GM23338 (cell line): Measurements from ENCODE around the gene ERC1. TPM values are rescaled to one million over a fixed set of nuclear protein-coding genes. Genes with fewer than 3 reads are reported as not detected.
"Not testable (repeated sequence)": the region's sequence is repeated elsewhere in the genome, so short reads cannot be mapped to it uniquely, and the experiment has no call there.

Source experiments
- ATAC-seq: fragments of 200-7000 bp; cut with Tn5 transposase; 3 replicates; pipeline ENCODE4 v1.9.1; 2020
- DNase-seq: peaks from one replicate; pipeline ENCODE4 v3.0.0-alpha.2; 2015; ENCODE audit warnings: low spot score
- H2AFZ ChIP-seq: fragments of 200-600 bp; sonication (generic); 2 replicates; pipeline ENCODE4 v1.8.0; 2016; ENCODE audit warnings: antibody characterized with exemption, mild to moderate bottlenecking, moderate library complexity
- H3F3A ChIP-seq: fragments of 200-600 bp; sonication (generic); replicated peaks from 2 replicates; pipeline ENCODE4 v1.8.0; 2017; ENCODE audit warnings: antibody characterized with exemption, mixed run types, low read depth
- H3K27ac ChIP-seq: fragments of 200-600 bp; sonication (generic); 2 replicates; pipeline ENCODE4 v1.6.1; 2016; ENCODE audit warnings: low read depth
- H3K27me3 ChIP-seq: fragments of 200-600 bp; sonication (generic); 2 replicates; pipeline ENCODE4 v1.8.0; 2016; ENCODE audit warnings: mild to moderate bottlenecking, mixed run types, moderate library complexity; ENCODE audit not compliant: insufficient read depth
- H3K36me3 ChIP-seq: fragments of 200-600 bp; sonication (generic); 2 replicates; pipeline ENCODE4 v1.8.0; 2016; ENCODE audit warnings: mild to moderate bottlenecking; ENCODE audit not compliant: insufficient read depth
- H3K4me1 ChIP-seq: fragments of 200-600 bp; sonication (generic); 2 replicates; pipeline ENCODE4 v1.8.0; 2016; ENCODE audit warnings: mild to moderate bottlenecking, moderate library complexity; ENCODE audit not compliant: insufficient read depth
- H3K4me2 ChIP-seq: fragments of 200-600 bp; sonication (generic); 2 replicates; pipeline ENCODE4 v1.7.1; 2017; ENCODE audit warnings: mixed run types
- H3K4me3 ChIP-seq: fragments of 200-600 bp; sonication (generic); 2 replicates; pipeline ENCODE4 v1.6.1; 2016; ENCODE audit warnings: mixed run types
- H3K79me2 ChIP-seq: fragments of 200-600 bp; sonication (generic); replicated peaks from 2 replicates; pipeline ENCODE4 v1.8.0; 2017; ENCODE audit warnings: mild to moderate bottlenecking; ENCODE audit not compliant: insufficient read depth
- H3K9me2 ChIP-seq: fragments of 200-600 bp; sonication (generic); 2 replicates; pipeline ENCODE4 v1.8.0; 2017; ENCODE audit not compliant: insufficient read depth
- H4K20me1 ChIP-seq: fragments of 200-600 bp; sonication (generic); replicated peaks from 2 replicates; pipeline ENCODE4 v1.8.0; 2017; ENCODE audit warnings: mild to moderate bottlenecking; ENCODE audit not compliant: insufficient read depth
- H3K27ac Mint-ChIP-seq: 2 replicates; pipeline ENCODE4 v1.8.0; 2020; ENCODE audit warnings: inconsistent platforms, mild to moderate bottlenecking, moderate library complexity, mixed read lengths
- H3K27me3 Mint-ChIP-seq: 3 replicates; pipeline ENCODE4 v1.8.0; 2022; ENCODE audit warnings: low read depth, mild to moderate bottlenecking, moderate library complexity, mixed read lengths, inconsistent platforms; ENCODE audit not compliant: insufficient read depth, poor library complexity
- H3K36me3 Mint-ChIP-seq: 3 replicates; pipeline ENCODE4 v1.8.0; 2021; ENCODE audit warnings: low read depth, mild to moderate bottlenecking, inconsistent platforms, moderate library complexity, mixed read lengths
- H3K4me1 Mint-ChIP-seq: 3 replicates; pipeline ENCODE4 v1.8.0; 2020; ENCODE audit warnings: mild to moderate bottlenecking, inconsistent platforms, mixed read lengths
- H3K4me3 Mint-ChIP-seq: 3 replicates; pipeline ENCODE4 v1.8.0; 2021; ENCODE audit warnings: moderate library complexity, mild to moderate bottlenecking, inconsistent platforms, mixed read lengths
- H3K9me3 Mint-ChIP-seq: 3 replicates; pipeline ENCODE4 v1.8.0; 2020; ENCODE audit warnings: moderate library complexity, mild to moderate bottlenecking, inconsistent platforms, mixed read lengths
- CREB1 ChIP-seq: fragments of 250-450 bp; sonication (Bioruptor Pico); IDR thresholded peaks from 2 replicates; pipeline ENCODE4 v1.5.0; 2020; ENCODE audit warnings: low read depth, mild to moderate bottlenecking, moderate library complexity
- NANOG ChIP-seq: IDR thresholded peaks from 2 replicates; pipeline ENCODE4 v1.6.1; 2016; ENCODE audit warnings: antibody characterized with exemption, borderline replicate concordance
- POLR2AphosphoS5 ChIP-seq: IDR thresholded peaks from 2 replicates; pipeline ENCODE4 v1.6.1; 2016; ENCODE audit warnings: antibody characterized with exemption, low read depth
- STAT1 ChIP-seq: IDR thresholded peaks from one replicate; pipeline ENCODE4 v1.6.1; 2016; ENCODE audit warnings: antibody characterized with exemption; ENCODE audit not compliant: unreplicated experiment
- ZNF114 ChIP-seq: fragments of 250-450 bp; sonication (Bioruptor Pico); IDR thresholded peaks from 2 replicates; pipeline ENCODE4 v1.5.0; 2020; ENCODE audit warnings: mild to moderate bottlenecking, moderate library complexity
- ZNF331 ChIP-seq: fragments of 250-450 bp; sonication (Bioruptor Pico); IDR thresholded peaks from 2 replicates; pipeline ENCODE4 v1.5.0; 2020; ENCODE audit warnings: low read depth, mild to moderate bottlenecking, moderate library complexity
- ZNF462 ChIP-seq: fragments of 250-450 bp; sonication (Bioruptor Pico); IDR thresholded peaks from 2 replicates; pipeline ENCODE4 v1.5.0; 2020; ENCODE audit warnings: mild to moderate bottlenecking, moderate library complexity
- polyA plus RNA-seq: library from polyadenylated mRNA; unstranded; fragments of >200 nt; fragmentation: Nextera tagmentation; extraction: Ambion mirVana; gene quantifications from 2 replicates; pipeline ENCODE4 v1.2.1, GENCODE V29; 2016
- total RNA-seq: library from RNA; depleted of rRNA; stranded (reverse); fragments of >200 nt; shearing (Covaris generic); gene quantifications from 2 replicates; pipeline ENCODE4 v1.2.3, GENCODE V29; 2014

The ERC1 gene
- total and polyA plus RNA-seq, 2 experiments from 2014 or later, result 28.1 to 35.3 TPM

- DNase-seq, H2AFZ ChIP-seq, H3K36me3 Mint-ChIP-seq, ATAC-seq, H3K27me3 ChIP-seq, H3K27me3 Mint-ChIP-seq, H3K79me2 ChIP-seq, H4K20me1 ChIP-seq, H3K4me1 Mint-ChIP-seq, H3K4me3 Mint-ChIP-seq, H3K27ac Mint-ChIP-seq, H3K4me1 ChIP-seq, H3K9me2 ChIP-seq, H3K9me3 Mint-ChIP-seq, H3F3A ChIP-seq, H3K36me3 ChIP-seq, H3K27ac ChIP-seq, H3K4me3 ChIP-seq, H3K4me2 ChIP-seq: not testable (repeated sequence)
Observed at GRCh38 chr12:1355871-1356270, 364.8 kb downstream of the ERC1 start.

- Histone ChIP-seq H4K20me1 (no peaks in the 10 kb centered on the region), H2AFZ (no peak overlapping the region), H3K79me2 (no peaks in the 10 kb centered on the region), H3K27ac (no peak overlapping the region), H3F3A (no peaks in the 10 kb centered on the region), H3K9me2 (no peaks in the 10 kb centered on the region), H3K4me1 (no peaks in the 10 kb centered on the region), H3K27me3 (no peaks in the 10 kb centered on the region), H3K4me2 (no peak overlapping the region), H3K4me3 (no peak overlapping the region), H3K36me3 (no peaks in the 10 kb centered on the region)
- Mint-ChIP-seq H3K4me3 (no peak overlapping the region), H3K4me1 (peaks cover 4% of the 10 kb centered on the region; the same call in 2 of the 3 replicates), H3K27ac (no peak overlapping the region), H3K36me3 (no peaks in the 10 kb centered on the region), H3K9me3 (no peaks in the 10 kb centered on the region), H3K27me3 (peaks cover 3% of the 10 kb centered on the region)
- no peak for DNase-seq
- TF ChIP-seq ZNF331 (CRISPR knock-in tag), result no peak
- no peak for TF ChIP-seq NANOG
- ATAC-seq, result no peak
Observed at GRCh38 chr12:1356285-1356684, 365.3 kb downstream of the ERC1 start.

GRCh38 chr12:1357171-1357570 lies 366.1 kb downstream of the ERC1 start:
- H3K36me3 ChIP-seq, result no peaks in the 10 kb centered on the region
- no peak overlapping the region for H3K4me3 ChIP-seq
- H3K4me1 Mint-ChIP-seq, result peaks cover 4% of the 10 kb centered on the region; the same call in 2 of the 3 replicates
- no peak for ATAC-seq
- no peaks in the 10 kb centered on the region for H3K9me3 Mint-ChIP-seq
- no peaks in the 10 kb centered on the region for H3K27me3 ChIP-seq
- no peaks in the 10 kb centered on the region for H3K4me1 ChIP-seq
- H3K4me2 ChIP-seq, result no peak overlapping the region
- H2AFZ ChIP-seq, result no peak overlapping the region
- H3F3A ChIP-seq, result no peaks in the 10 kb centered on the region
- peaks cover 3% of the 10 kb centered on the region for H3K27me3 Mint-ChIP-seq
- no peak for DNase-seq
- TF ChIP-seq POLR2AphosphoS5 (no peak), CREB1 (CRISPR knock-in tag) (no peak)
- no peaks in the 10 kb centered on the region for H4K20me1 ChIP-seq
- H3K27ac ChIP-seq, result no peak overlapping the region
- H3K36me3 Mint-ChIP-seq, result no peaks in the 10 kb centered on the region
- H3K4me3 Mint-ChIP-seq, result no peak overlapping the region
- H3K79me2 ChIP-seq, result no peaks in the 10 kb centered on the region
- no peak overlapping the region for H3K27ac Mint-ChIP-seq
- H3K9me2 ChIP-seq, result no peaks in the 10 kb centered on the region

DNA sequence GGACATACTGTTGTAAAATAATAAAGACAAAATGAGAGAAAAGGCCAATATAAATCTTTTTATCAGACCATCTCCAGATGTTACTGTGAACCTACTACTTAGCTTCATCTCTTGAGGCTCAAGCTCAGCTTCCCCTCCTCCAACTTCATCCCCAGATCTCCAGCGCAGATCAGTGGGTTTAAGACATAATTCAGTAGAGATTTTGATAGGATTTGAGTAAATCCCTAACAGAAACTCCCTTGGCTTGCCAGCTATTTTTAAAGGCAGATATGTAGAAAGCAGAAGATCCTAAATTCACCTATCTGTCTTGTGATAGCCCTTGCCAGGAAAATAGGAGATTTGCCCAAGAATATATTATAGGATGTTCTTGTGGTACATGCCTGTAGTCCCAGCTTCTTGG lies 366.7 kb downstream of the ERC1 start:
- H3K9me3 Mint-ChIP-seq, result no peaks in the 10 kb centered on the region
- no peak overlapping the region for H3K27ac ChIP-seq
- ATAC-seq (no peak), DNase-seq (no peak)
- H3K4me3 ChIP-seq, result no peak overlapping the region
- no peaks in the 10 kb centered on the region for H3F3A ChIP-seq
- no peak overlapping the region for H3K27ac Mint-ChIP-seq
- peaks cover 4% of the 10 kb centered on the region; the same call in 2 of the 3 replicates for H3K4me1 Mint-ChIP-seq
- H3K9me2 ChIP-seq, result no peaks in the 10 kb centered on the region
- no peaks in the 10 kb centered on the region for H3K79me2 ChIP-seq
- no peaks in the 10 kb centered on the region for H3K27me3 ChIP-seq
- no peak overlapping the region for H2AFZ ChIP-seq
- no peaks in the 10 kb centered on the region for H3K36me3 Mint-ChIP-seq
- no peak overlapping the region for H3K4me2 ChIP-seq
- peaks cover 3% of the 10 kb centered on the region for H3K27me3 Mint-ChIP-seq
- H3K36me3 ChIP-seq, result no peaks in the 10 kb centered on the region
- H4K20me1 ChIP-seq, result no peaks in the 10 kb centered on the region
- no peak overlapping the region for H3K4me3 Mint-ChIP-seq
- H3K4me1 ChIP-seq, result no peaks in the 10 kb centered on the region
- no peak for TF ChIP-seq POLR2AphosphoS5
- no peak for TF ChIP-seq ZNF114 (CRISPR knock-in tag)
- no peak for TF ChIP-seq ZNF331 (CRISPR knock-in tag)
- no peak for TF ChIP-seq ZNF462 (CRISPR knock-in tag)
- no peak for TF ChIP-seq STAT1
